ENCODE measurements around the gene CORO1C.
A peak's percentile ranks its signal among the peaks of the same experiment; 100 is the strongest.
"Not testable (repeated sequence)": the region's sequence is repeated elsewhere in the genome, so short reads cannot be mapped to it uniquely, and the experiment has no call there.

The CORO1C gene

DNA sequence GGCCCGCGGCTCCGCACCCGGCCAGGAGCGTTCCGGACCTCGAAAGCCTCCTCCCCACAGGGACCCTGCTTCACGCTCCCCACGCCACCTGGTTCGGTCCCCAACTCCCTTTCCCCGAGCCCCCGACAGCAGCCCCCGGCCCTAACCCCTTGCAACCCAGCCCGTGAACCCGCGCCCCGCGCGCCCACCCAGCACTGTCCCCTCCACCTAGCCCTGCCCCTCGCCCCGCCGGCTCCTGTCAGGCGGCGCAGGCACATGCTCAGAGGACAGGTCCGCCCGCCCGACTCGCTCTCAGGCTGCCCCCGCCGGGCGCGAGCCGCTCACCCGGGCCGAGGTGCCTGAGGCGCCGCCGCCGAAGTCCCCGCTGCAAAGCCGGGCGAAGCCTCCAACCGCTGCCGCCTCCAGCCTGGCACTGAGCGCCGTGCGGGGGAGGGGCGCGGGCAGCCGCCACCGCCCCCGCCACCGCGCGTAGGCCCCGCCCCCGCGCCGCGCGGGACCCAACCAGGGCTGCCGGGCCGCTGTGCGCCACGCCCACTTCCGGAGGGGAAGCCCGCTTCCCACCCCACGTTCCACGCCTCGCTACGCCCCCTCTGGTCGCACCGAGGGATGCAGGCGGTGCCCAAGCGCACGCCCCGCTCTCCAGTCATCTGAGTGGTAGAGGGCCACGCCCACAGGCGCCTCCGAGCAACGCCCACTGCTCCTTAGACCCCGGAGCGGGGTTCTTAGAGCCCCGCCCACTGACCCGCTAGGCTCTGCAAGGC is at the start of gene CORO1C:
CORO1C (minus strand) TSS at position 414 of the 761 bp plus-strand sequence. CDS start 30,200 bp downstream, outside the sequence.
- peak; percentile 94 for DNase-seq

DNA sequence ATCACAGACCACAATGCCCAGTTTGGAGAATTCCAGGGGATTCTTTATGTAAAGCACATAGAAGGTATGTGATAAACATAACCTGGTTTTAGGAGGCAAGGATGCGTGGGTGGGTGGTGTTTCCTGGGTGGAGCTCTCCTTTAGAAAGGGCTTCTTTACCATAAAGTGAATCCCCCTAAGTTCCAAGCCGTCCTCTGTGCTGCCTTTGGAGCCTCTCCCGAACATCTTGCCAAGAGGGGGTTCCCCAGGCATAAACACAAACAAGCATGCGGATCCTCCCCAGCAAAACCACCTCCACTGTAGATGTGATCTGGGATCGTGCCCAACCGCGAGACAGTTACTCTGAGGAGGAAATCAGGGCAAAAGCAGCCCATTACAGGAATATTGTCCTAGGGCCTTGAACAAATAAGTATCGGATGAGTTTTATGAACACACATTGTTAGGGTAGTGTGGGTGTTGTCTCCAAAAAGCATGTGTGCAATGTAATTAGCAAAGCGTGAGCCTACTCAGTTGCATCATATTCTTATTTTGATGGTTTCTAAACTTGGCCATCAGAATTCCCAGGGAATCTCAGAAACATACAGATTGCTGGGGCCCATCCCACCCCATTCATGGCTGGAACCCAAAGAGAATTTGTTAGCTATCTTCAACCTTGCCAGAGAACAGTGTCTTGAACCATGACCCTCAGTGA is 48.8 kb upstream of the CORO1C start:
- no peak for DNase-seq

DNA sequence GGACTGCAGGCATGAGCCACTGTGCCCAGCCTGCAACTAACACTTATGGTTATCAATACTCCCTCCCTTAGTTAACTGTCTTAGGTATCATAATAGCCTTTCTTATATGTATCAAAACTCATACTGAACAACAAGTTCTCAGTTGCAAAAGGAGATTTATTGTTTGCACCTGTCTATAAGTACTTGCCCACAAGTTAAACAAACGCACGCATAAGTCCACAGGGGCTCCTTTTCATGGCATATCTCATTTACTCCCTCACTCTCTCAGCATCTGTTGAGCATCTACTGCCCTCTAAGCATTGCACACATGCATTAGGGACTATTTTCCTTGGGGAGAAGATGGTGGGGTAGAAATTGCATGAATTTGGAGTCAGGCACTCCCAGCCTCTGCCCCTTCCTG is 46.7 kb upstream of the CORO1C start:
- no peak for DNase-seq

DNA sequence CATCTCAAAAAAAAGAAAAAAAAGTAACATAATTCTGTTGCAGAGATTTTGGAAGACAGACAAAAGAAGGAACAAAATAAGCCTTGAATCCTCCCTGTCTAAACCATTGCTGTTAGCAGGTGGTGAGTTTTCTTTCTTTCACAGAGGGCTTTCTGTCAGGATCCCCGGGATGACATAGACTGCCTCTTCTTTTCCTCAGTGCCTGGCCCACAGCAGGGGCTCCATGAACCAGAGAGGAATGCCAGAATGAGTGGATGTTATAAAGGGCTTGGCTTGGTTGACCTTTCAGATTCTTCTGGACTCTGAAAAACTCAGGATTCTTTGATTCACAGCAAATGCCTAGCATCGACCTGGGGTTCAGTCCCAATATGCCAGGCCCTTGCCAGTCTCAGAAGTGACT is 45.8 kb upstream of the CORO1C start:
- DNase-seq, result no peak

DNA sequence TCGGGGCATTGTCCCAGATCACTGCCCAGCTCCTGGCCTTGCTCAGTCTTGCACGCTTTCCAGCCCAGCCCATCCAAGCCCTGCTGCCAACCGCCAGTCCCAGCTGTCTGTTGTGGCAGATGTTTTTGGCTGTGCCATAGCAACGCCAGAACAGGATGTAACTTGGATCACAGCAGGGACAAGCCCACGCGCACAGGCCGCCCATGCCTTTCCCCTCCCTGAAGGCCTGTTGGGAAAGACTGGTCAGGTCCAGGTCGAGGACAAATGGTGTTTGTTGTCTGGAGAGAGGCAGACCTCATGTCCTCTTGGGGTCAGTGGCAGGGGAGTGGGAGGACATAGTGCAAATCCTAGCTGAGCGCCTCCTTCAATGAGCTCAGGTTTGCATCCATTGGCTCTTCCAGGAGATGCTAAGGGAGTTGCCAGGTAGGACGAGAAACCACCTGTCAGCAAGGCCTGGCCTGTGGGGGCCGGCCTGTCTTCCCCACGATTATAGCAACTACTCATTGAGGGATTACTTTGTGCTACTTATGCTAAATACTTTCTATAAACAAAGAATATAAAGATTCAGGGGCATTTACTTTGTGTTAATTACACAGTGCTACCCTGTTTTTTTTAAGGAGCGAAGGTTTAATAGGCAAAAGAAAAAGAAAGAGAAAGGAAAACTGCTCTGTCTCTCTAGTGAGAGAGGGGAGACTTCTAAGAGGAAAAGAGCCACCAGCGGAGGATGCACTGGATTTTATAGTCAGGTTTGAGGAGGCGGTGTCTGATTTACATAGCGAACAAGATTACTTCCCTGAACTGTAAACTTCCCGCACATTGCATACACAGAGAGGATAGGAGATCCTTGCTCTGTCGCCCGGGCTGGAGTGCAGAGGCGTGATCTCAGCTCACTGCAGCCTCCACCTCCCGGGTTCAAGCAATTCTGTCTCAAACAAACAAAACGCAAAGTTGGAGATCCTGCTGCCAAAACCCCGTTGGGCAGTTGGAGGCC is 42.8 kb upstream of the CORO1C start:
- DNase-seq, result peak; percentile 21

DNA sequence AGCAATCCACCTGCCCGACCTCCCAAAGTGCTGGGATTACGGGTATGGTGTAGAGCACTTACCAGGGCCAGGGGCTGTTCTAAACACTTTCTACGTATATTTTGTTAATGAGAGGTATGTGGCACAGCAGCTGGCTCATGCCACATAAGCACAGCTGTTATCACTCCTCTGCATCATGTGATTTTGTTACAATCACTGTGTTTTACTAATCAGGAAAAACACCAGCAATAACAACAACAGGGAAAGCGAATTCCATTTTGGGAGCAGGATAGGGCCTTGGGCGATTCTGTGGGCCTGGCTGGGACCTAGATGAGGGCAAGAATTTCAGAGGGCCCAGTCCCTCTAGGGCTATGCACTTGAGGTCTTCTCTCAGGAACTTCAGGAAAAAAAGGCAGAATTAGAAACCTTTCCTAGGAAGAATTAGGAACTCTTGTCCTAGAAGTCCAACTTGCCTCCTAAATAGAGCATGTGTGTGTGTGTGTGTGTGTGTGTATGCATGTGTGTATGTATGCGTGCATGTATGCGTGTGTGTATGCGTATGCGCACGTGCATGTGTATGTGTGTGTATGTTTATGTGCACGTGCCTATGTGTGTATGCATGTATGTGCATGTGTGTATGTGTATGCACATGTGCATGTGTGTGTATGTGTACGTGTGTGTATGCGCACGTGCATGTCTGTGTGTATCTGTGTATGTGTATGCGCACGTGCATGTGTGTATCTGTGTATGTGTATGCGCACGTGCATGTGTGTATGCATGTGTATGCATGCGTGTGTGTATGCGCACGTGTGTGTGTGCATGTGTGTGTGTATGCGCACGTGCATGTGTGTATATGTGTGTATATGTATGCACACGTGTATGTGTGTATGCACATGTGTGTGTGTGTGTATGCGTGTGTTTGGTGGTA is 41.8 kb upstream of the CORO1C start:
- no peak for DNase-seq

DNA sequence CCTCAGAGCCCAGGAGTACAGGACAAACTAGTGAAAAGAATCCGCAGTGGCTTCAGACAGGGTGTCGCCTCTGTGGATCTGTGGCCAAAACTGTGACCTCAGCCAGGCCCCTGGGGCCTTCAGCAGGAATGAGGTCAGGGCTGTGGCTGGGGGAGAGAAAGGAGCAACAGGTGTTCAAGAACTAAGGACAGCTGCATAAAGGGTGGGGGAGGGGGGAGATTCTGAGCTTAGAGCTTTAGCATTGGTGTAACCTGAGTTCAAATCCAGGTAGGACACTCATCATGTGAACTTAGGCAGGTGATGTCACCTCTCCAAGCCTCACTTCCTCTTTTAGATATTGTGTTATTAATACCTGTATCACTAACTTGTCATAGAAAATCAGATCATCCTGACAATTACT is 40.9 kb upstream of the CORO1C start:
- DNase-seq, result no peak

DNA sequence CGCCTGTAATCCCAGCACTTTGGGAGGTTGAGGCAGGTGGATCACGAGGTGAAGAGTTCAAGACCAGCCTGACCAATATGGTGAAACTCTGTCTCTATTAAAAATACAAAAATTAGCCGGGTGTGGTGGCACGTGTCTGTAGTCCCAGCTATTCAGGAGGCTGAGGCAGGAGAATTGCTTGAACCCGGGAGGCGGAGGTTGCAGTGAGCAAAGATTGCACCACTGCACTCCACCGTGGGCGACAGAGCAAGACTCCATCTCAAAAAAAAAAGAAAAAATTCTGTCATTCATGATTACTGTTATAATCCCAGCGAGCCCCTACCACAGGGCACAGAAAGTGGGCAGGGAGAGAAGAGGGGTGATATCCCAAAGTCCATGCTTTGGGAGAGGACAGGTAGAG is 40.5 kb upstream of the CORO1C start:
- not testable (repeated sequence) for DNase-seq

DNA sequence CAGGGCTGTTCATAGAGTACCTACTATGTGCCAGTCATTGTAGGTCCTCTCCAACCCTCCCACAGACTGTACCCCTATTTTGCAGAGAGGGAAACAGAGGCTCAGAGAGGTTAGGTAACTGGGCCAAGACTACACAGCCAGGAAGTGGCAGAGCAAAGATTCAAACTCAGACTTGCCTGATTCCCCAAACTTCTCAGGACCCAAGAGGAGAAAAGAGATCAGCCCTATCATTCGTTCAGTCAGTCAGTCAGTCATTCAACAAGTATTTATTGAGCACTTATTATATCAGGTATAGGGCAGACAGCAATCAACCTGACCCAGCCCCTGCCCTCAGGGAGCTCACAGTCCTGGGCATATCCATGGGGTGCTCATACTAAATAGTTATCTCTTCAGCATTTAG is 39.6 kb upstream of the CORO1C start:
- DNase-seq, result no peak

DNA sequence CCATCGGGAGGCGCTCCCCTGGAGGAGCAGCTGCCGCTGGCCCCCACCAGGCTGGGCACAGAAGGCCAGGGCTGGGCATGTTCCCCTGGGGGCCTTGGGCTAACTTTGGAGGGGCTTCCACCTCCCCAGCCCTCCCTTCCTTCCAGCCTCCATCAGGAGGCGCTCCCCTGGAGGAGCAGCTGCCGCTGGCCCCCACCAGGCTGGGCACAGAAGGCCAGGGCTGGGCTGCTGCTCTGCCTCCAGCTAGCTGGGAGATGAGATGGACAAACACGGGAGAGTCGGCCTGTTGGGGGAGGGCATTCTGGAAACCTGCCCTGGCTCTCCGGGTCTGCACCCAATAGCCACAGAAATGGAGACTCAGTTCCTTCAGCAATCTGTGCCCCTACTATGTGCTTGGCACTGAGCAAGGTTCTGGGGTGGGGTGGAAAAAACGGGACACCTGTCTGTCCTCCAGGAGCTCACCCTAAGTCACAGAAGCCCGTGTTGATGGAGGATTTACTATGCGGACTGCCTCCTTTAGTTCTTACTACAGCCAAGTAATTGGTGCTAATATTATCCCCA is 39.0 kb upstream of the CORO1C start:
- no peak for DNase-seq

DNA sequence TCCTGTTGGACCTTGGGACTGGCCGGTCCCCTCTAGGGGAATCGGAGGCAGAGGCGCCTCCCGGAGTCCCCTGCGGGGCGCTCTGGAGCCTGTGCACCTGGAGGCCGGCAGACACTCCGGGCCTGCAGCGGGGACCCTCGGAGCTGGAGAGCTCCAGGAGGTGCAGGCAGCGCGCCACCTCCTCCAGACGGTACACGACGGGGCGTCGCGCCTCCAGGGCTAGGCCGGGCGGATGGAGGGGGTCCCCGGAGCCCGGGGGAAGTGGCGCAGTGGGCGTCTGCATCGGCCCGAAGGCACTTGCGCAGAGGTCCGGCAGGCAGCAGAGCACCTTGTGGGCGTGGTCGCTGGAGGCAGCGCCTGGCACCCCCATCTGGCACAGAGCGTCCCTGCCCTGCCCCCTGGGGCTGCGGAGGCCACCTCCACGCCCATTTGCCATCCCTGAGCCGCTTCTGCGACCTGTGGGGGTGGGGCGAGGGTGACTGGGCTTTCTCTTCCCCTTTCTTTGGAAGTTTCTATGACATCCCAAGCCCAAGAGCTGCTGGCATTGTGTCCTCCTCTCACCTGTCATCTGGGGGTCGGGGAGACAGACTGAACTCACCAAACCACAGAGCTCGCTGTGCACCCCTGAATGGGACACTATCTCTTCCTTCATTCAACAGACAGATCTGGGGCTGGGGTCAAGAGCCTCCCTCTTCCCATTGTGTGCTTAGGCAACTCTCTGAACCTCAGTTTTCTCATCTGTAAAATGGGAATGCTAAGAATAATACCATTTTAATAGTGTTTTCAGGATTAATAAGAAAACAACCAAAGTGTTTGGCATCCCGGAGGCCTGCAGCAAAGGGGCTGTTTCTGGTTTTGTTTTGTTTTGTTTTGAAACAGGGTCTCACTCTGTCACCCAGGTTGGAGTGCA is 37.5 kb upstream of the CORO1C start:
- DNase-seq, result no peak

DNA sequence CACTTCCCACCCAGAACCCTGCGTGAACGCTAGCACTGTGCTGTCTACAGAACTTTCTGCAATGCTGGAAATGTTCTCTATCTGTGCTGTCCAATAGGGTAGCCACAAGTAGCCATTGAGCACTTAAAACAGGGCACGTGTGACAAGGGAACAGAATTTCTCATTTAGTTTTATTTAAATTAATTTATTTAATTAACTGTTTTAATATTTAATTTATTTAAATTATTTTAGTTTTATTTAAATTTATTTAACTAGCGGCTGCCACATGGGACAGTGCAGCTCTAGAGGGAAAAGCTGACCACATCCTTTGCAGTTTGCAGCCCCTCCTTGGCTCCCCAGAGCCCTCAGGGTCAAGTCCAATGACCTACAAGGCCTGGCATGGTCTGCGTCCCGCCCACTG is 35.0 kb upstream of the CORO1C start:
- DNase-seq, result no peak

DNA sequence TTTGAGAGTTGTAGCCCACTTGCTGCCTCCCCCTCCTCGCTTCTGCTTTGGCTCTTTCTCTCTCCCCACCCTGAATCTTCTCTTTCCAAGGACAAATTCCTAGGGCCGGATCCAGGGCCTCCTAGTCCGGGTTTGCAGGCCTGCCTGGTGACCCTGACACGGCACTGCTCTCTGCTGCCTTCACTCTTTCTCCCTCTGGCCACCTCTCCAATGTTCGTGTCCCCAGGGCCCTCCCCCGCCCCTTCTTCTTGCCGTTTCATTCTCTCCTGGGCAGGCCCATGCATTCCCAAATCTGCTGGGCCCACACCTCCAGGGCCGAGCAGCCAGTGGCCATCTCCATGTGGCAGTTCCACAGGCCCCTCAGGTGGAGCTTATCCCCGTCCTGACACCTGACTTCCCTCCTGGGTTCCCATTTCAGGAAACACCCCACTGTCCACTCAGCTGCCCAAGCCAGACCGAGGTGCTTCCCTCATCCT is 34.0 kb upstream of the CORO1C start:
- no peak for DNase-seq

DNA sequence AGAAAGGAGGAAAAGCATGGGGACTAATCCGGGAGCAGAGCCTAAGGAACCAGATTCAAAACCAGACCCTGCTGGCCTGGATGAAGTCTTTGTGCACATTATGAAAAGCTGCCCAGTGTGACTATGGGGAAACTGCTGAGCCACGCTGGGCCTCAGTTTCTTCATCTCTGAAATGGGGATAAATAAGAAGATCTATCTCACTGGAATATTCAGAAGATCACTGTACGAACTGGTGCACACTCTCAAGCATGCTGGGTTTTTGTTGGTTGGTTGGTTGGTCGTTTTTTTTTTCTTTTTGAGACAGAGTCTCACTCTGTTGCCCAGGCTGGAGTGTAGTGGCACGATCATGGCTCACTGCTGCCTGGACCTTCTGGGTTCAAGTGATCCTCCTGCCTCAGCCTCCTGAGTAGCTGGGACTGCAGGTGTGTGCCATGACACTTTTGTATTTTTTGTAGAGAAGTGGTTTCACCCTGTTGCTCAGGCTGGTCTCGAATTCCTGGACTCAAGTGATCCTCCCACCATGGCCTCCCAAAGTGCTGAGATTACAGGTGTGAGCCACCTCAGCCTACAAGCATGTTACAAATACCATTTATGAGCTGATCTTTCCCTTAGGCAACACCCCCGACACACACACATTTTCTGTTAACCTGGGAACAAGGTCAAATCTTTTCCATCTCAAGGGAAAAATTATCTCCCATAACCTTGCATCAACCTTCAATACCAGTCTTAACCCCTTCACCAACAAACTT is 33.4 kb upstream of the CORO1C start:
- no peak for DNase-seq

DNA sequence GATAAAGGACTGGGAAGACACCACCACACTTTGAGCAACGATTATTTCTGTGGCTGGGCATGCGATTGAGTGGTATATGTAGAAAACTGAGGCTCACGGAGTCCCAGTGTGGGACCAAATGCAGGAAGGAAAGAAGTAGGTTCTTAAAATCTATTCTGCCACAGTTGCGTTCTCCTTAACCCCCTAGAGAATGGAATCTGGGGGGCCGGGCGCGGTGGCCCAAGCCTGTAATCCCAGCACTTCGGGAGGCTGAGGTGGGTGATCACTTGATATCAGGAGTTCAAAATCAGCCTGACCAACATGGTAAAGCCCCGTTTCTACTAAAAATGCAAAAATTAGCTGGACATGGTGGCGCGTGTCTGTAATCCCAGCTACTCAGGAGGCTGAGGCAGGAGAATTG is 29.9 kb upstream of the CORO1C start:
- DNase-seq, result no peak

DNA sequence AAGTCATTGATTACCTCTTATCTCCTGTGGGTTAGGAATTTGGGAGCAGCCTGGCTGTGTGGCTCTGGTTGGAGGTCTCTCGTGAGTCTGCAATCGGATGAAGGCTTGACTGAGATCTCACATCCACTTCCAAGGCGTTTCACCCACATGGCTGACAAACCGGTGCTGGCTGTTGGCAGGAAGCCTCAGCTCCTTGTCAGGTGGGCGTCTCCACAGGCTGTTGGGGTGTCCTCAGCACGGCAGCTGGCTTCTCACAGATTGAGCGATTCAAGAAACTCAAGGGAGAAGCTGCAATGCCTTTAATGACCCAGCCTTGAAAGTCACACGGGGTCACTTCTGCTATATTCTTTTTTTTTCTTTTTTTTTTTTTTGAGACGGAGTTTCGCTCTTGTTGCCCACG is 28.6 kb upstream of the CORO1C start:
- no peak for DNase-seq

DNA sequence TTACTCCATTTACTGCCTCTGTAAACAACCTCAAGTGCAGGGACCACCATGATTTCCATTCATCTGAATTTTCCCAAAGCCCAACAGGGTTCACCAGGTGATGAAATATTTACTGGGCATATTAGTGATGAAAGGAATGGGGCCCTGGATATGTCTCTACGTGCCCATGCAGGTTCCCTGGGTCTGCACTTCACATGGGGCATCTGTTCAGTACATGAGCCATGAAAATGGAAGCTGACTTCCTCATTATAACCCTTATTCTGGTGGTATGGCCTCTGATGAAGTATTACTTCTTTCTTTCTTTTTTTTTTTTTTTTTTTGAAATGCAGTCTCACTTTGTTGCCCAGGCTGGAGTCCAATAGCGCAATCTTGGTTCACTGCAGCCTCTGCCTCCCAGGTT is 26.5 kb upstream of the CORO1C start:
- DNase-seq, result no peak

DNA sequence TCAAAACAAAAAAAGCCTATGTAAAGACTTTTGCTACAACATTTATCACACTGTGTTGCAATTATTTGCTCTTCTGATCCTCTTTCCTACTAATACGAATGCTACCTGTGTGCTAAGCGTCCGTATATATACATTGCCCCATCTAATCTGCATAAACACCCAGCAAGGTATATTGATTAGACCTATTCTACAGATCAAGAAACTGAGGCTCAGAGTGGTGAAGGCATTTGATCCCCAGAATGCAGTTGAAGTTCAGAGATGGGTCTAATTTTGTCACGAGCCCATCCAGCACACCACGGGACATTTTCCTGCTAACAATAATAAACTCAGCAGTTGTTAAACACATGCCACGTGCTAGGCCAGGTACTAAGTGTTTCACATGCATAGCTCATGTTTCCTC is 25.1 kb upstream of the CORO1C start:
- no peak for DNase-seq

DNA sequence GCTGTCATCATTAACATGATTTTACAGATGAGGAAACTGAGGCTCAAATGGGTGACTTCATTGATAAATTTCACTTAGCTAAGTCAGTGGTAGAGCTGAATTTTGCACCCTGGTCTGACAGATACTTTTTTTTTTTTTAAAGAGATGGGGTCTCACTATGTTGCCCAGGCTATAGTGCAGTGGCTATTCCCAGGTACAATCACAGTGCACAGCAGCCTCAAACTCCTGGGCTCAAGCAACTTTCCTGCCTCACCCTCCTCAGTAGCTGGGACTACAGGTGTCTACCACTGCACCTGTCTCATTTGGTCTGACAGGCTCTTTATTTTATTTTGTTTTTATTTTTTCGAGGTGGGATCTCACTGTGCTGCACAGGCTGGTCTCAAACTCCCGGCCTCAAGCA is 24.2 kb upstream of the CORO1C start:
- no peak for DNase-seq

DNA sequence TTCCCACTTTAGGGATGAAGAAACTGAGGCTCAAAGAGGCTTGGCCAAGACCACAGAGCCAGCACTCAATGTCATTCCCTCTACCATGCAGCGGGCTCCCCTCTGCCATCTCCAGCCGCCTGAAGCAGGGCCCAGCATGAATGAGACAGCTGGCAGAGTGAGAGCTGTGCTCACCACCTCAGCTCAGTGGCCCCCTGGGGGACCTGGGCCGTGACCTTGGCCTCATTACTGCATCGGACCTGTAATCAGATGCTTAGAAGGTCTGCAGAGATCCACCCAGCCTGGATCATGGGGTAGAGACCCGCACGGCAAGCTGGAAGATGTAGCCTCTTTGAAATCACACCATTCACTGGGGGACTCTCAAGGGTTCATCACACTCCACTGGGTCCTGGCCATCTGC is 22.7 kb upstream of the CORO1C start:
- no peak for DNase-seq
